ENCODE measurements around the gene LUZP1. TPM values are rescaled to one million over a fixed set of nuclear protein-coding genes. Genes with fewer than 3 reads are reported as not detected.

LUZP1 gene
- total and polyA plus RNA-seq, 10 of the 15 experiments (the other 5 are each of a cell fraction or from before 2014, with no cell fraction given) = 11.3 to 28.2 (median 17.3) TPM

DNA sequence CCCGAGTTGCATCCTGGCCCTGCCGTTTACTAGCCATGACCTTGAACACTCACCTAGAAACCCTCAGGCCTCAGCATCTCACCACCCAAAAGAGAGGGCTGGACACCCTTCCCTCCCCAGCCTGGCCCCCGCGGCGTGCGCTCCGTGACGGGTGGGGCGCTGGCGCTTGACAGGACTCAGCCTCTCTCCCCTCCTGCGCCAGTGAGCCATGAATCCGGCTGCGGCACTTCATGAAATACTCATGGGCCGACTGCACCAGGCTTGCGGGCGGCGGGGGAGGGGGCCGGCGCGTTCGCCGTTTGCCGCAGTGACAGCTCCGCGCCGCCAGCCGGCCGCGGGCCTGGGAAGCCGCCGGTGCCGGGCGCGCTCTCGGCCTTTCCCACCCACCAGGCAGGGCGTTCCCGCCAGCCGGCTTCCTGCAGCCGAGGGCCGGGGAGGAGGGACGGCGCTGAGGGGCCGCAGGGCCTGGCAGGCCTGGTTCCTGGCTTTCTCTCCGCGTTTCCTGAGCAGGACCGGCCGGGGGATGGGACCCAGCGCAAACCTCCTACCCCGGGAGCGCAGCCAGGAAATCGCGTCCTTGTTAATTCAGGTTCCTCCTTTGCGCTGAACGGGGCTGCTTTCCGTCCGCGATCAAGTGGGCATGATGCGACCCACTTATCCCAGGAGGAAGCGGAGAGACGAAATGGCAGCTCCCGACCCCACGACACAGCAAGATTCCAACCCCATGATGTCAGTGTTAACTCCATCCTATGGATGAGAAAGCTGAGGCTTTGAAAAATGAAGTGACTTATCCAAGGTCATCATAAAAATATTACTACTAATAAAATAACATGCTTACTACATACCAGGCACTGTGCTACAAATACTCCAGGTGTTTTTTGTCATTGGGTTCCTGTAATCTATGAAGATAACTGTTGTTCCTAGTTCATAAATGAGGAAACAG, 9.1 kb upstream of the LUZP1 start (continued):
- TF ChIP-seq, protein P1, sequence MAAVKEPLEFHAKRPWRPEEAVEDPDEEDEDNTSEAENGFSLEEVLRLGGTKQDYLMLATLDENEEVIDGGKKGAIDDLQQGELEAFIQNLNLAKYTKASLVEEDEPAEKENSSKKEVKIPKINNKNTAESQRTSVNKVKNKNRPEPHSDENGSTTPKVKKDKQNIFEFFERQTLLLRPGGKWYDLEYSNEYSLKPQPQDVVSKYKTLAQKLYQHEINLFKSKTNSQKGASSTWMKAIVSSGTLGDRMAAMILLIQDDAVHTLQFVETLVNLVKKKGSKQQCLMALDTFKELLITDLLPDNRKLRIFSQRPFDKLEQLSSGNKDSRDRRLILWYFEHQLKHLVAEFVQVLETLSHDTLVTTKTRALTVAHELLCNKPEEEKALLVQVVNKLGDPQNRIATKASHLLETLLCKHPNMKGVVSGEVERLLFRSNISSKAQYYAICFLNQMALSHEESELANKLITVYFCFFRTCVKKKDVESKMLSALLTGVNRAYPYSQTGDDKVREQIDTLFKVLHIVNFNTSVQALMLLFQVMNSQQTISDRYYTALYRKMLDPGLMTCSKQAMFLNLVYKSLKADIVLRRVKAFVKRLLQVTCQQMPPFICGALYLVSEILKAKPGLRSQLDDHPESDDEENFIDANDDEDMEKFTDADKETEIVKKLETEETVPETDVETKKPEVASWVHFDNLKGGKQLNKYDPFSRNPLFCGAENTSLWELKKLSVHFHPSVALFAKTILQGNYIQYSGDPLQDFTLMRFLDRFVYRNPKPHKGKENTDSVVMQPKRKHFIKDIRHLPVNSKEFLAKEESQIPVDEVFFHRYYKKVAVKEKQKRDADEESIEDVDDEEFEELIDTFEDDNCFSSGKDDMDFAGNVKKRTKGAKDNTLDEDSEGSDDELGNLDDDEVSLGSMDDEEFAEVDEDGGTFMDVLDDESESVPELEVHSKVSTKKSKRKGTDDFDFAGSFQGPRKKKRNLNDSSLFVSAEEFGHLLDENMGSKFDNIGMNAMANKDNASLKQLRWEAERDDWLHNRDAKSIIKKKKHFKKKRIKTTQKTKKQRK (IDR thresholded peaks at IDR 0.05; ENCODE audit: low read depth, low read length) = no peak
- TF ChIP-seq ATF7 (IDR thresholded peaks at IDR 0.05; ENCODE audit: low read depth) = no peak
- TF ChIP-seq BCL11A (IDR thresholded peaks at IDR 0.05; ENCODE audit: low read depth, low read length) = no peak
- TF ChIP-seq BMI1 (IDR thresholded peaks at IDR 0.05; ENCODE audit: borderline replicate concordance) = no peak
- TF ChIP-seq SMAD1 (IDR thresholded peaks at IDR 0.05; ENCODE audit: low read depth, partially characterized antibody) = no peak
- no peak for TF ChIP-seq WRNIP1 (IDR thresholded peaks at IDR 0.05; ENCODE audit: borderline replicate concordance, low read depth, low read length)
- no peak for TF ChIP-seq NFYA (IDR thresholded peaks at IDR 0.05; ENCODE audit: borderline replicate concordance, low read depth, low read length)
- TF ChIP-seq GATAD2B (conservative IDR thresholded peaks at IDR 0.05; ENCODE audit: low read depth) = peak; percentile 93
- TF ChIP-seq, protein P2, sequence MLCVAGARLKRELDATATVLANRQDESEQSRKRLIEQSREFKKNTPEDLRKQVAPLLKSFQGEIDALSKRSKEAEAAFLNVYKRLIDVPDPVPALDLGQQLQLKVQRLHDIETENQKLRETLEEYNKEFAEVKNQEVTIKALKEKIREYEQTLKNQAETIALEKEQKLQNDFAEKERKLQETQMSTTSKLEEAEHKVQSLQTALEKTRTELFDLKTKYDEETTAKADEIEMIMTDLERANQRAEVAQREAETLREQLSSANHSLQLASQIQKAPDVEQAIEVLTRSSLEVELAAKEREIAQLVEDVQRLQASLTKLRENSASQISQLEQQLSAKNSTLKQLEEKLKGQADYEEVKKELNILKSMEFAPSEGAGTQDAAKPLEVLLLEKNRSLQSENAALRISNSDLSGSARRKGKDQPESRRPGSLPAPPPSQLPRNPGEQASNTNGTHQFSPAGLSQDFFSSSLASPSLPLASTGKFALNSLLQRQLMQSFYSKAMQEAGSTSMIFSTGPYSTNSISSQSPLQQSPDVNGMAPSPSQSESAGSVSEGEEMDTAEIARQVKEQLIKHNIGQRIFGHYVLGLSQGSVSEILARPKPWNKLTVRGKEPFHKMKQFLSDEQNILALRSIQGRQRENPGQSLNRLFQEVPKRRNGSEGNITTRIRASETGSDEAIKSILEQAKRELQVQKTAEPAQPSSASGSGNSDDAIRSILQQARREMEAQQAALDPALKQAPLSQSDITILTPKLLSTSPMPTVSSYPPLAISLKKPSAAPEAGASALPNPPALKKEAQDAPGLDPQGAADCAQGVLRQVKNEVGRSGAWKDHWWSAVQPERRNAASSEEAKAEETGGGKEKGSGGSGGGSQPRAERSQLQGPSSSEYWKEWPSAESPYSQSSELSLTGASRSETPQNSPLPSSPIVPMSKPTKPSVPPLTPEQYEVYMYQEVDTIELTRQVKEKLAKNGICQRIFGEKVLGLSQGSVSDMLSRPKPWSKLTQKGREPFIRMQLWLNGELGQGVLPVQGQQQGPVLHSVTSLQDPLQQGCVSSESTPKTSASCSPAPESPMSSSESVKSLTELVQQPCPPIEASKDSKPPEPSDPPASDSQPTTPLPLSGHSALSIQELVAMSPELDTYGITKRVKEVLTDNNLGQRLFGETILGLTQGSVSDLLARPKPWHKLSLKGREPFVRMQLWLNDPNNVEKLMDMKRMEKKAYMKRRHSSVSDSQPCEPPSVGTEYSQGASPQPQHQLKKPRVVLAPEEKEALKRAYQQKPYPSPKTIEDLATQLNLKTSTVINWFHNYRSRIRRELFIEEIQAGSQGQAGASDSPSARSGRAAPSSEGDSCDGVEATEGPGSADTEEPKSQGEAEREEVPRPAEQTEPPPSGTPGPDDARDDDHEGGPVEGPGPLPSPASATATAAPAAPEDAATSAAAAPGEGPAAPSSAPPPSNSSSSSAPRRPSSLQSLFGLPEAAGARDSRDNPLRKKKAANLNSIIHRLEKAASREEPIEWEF (IDR thresholded peaks at IDR 0.05; ENCODE audit: insufficient replicate concordance, low read depth, low read length) = no peak
- no peak for TF ChIP-seq NRF1 (conservative IDR thresholded peaks at IDR 0.05; ENCODE audit: low read depth, low read length)
- no peak for TF ChIP-seq CBFB (IDR thresholded peaks at IDR 0.05; ENCODE audit: low read depth)
- TF ChIP-seq BACH1 (IDR thresholded peaks at IDR 0.05; ENCODE audit: borderline replicate concordance) = peak; percentile 66
- TF ChIP-seq, protein P3, sequence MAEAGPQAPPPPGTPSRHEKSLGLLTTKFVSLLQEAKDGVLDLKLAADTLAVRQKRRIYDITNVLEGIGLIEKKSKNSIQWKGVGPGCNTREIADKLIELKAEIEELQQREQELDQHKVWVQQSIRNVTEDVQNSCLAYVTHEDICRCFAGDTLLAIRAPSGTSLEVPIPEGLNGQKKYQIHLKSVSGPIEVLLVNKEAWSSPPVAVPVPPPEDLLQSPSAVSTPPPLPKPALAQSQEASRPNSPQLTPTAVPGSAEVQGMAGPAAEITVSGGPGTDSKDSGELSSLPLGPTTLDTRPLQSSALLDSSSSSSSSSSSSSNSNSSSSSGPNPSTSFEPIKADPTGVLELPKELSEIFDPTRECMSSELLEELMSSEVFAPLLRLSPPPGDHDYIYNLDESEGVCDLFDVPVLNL (IDR thresholded peaks at IDR 0.05; ENCODE audit: low read depth, low read length) = no peak
- no peak for TF ChIP-seq SREBF2 (IDR thresholded peaks at IDR 0.05; ENCODE audit: low read length)
- no peak for TF ChIP-seq CHD4 (IDR thresholded peaks at IDR 0.05)
- TF ChIP-seq HDAC6 (IDR thresholded peaks at IDR 0.05; ENCODE audit: unreplicated experiment) = peak; percentile 86
- TF ChIP-seq KLF5 (IDR thresholded peaks at IDR 0.05; ENCODE audit: partially characterized antibody) = no peak
- TF ChIP-seq, protein P4, sequence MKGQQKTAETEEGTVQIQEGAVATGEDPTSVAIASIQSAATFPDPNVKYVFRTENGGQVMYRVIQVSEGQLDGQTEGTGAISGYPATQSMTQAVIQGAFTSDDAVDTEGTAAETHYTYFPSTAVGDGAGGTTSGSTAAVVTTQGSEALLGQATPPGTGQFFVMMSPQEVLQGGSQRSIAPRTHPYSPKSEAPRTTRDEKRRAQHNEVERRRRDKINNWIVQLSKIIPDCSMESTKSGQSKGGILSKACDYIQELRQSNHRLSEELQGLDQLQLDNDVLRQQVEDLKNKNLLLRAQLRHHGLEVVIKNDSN (IDR thresholded peaks at IDR 0.05; ENCODE audit: borderline replicate concordance, extremely low read length, insufficient read depth, low read depth, low read length) = no peak

Data from GM12878 (cell line).